Mesendoderm (in vitro differentiated cells): ENCODE measurements around the gene NR5A2.

Experiments used
- DNase-seq: peaks from one replicate; pipeline ENCODE4 v3.0.0; 2013
- H2AK5ac ChIP-seq: 2 replicates; pipeline ENCODE4 v1.6.1; 2013; ENCODE audit warnings: low read length, inconsistent platforms
- H2BK120ac ChIP-seq: 2 replicates; pipeline ENCODE4 v1.6.1; 2013; ENCODE audit warnings: low read depth, mild to moderate bottlenecking, low read length, moderate library complexity, mixed read lengths
- H2BK15ac ChIP-seq: replicated peaks from 2 replicates; pipeline ENCODE4 v1.6.1; 2013; ENCODE audit warnings: low read depth, mild to moderate bottlenecking, moderate library complexity
- H2BK5ac ChIP-seq: 2 replicates; pipeline ENCODE4 v1.6.1; 2013; ENCODE audit warnings: low read length, inconsistent platforms
- H3K18ac ChIP-seq: 2 replicates; pipeline ENCODE4 v1.6.1; 2013; ENCODE audit warnings: mild to moderate bottlenecking, low read length, mixed read lengths
- H3K23ac ChIP-seq: one replicate; pipeline ENCODE4 v1.6.1; 2013; ENCODE audit warnings: low read length
- H3K27ac ChIP-seq: 2 replicates; pipeline ENCODE4 v1.5.1; 2013; ENCODE audit warnings: low read depth, mild to moderate bottlenecking, inconsistent platforms, low read length, moderate library complexity
- H3K27me3 ChIP-seq: 2 replicates; pipeline ENCODE4 v1.6.1; 2013; ENCODE audit warnings: low read length, control low read depth, mild to moderate bottlenecking, inconsistent platforms; ENCODE audit not compliant: insufficient read depth, poor library complexity
- H3K36me3 ChIP-seq: 2 replicates; pipeline ENCODE4 v1.6.1; 2013; ENCODE audit warnings: low read length, inconsistent platforms; ENCODE audit not compliant: control insufficient read depth, insufficient read depth
- H3K4ac ChIP-seq: one replicate; pipeline ENCODE4 v1.6.1; 2013; ENCODE audit warnings: low read depth, mild to moderate bottlenecking, low read length, moderate library complexity
- H3K4me1 ChIP-seq: 2 replicates; pipeline ENCODE4 v1.6.1; 2013; ENCODE audit warnings: low read depth, low read length, inconsistent platforms; ENCODE audit not compliant: control insufficient read depth
- H3K4me2 ChIP-seq: 2 replicates; pipeline ENCODE4 v1.6.1; 2013; ENCODE audit warnings: low read length
- H3K4me3 ChIP-seq: 2 replicates; pipeline ENCODE4 v1.5.1; 2013; ENCODE audit warnings: mild to moderate bottlenecking, low read length
- H3K56ac ChIP-seq: one replicate; pipeline ENCODE4 v1.6.1; 2013; ENCODE audit warnings: low read length
- H3K79me1 ChIP-seq: 2 replicates; pipeline ENCODE4 v1.6.1; 2013; ENCODE audit warnings: low read length, inconsistent platforms
- H3K79me2 ChIP-seq: 2 replicates; pipeline ENCODE4 v1.6.1; 2013; ENCODE audit warnings: mild to moderate bottlenecking, low read length; ENCODE audit not compliant: control insufficient read depth, insufficient read depth
- H3K9ac ChIP-seq: 2 replicates; pipeline ENCODE4 v1.6.1; 2013; ENCODE audit warnings: low read length, inconsistent platforms
- H4K5ac ChIP-seq: one replicate; pipeline ENCODE4 v1.6.1; 2013; ENCODE audit warnings: low read length
- H4K8ac ChIP-seq: one replicate; pipeline ENCODE4 v1.6.1; 2013; ENCODE audit warnings: low read depth, mild to moderate bottlenecking, control low read depth, low read length, moderate library complexity
- WGBS: extraction: QIAGEN DNeasy Blood & Tissue Kit; methylation state at CpG from one replicate; pipeline ENCODE4 v1.1.7; 2013; ENCODE audit warnings: low lambda C conversion rate, missing lambda C conversion rate; ENCODE audit not compliant: insufficient coverage; ENCODE audit errors: extremely low coverage; 5-methylcytosine and 5-hydroxymethylcytosine counted together

The NR5A2 gene

GRCh38 chr1:200022239-200022804 is 5.2 kb upstream of the NR5A2 start:
- no peak overlapping the region for H2BK120ac ChIP-seq
- no peaks in the 10 kb centered on the region for H3K36me3 ChIP-seq
- no peak overlapping the region for H3K9ac ChIP-seq
- no peaks in the 10 kb centered on the region for H3K79me2 ChIP-seq
- no peak overlapping the region for H3K18ac ChIP-seq
- H3K4me1 ChIP-seq = no peaks in the 10 kb centered on the region
- H2BK5ac ChIP-seq = no peak overlapping the region
- H3K27me3 ChIP-seq = no peaks in the 10 kb centered on the region
- no peak overlapping the region for H3K4me3 ChIP-seq
- H4K8ac ChIP-seq = no peak overlapping the region
- no CpG with 5 or more reads among the region's 4 CpGs for WGBS
- no peak overlapping the region for H2AK5ac ChIP-seq
- H4K5ac ChIP-seq = no peak overlapping the region
- H3K4ac ChIP-seq = no peak overlapping the region
- H3K4me2 ChIP-seq = no peak overlapping the region
- no peaks in the 10 kb centered on the region for H3K79me1 ChIP-seq
- H3K23ac ChIP-seq = no peak overlapping the region
- no peak overlapping the region for H2BK15ac ChIP-seq
- DNase-seq = no peak
- H3K56ac ChIP-seq = no peak overlapping the region
- H3K27ac ChIP-seq = no peak overlapping the region

- DNase-seq = peak; percentile 30
- H2BK15ac ChIP-seq = no peak overlapping the region
- no peaks in the 10 kb centered on the region for H3K4me1 ChIP-seq
- H4K5ac ChIP-seq = no peak overlapping the region
- peaks cover 13% of the 10 kb centered on the region for H3K27me3 ChIP-seq
- no peaks in the 10 kb centered on the region for H3K79me1 ChIP-seq
- H3K18ac ChIP-seq = no peak overlapping the region
- H2BK5ac ChIP-seq = no peak overlapping the region
- no peak overlapping the region for H3K4ac ChIP-seq
- H3K9ac ChIP-seq = peak overlapping the region; percentile 50
- peak overlapping the region; percentile 68 for H3K56ac ChIP-seq
- H3K27ac ChIP-seq = no peak overlapping the region
- H3K36me3 ChIP-seq = no peaks in the 10 kb centered on the region
- no peaks in the 10 kb centered on the region for H3K79me2 ChIP-seq
- no CpG with 5 or more reads among the region's 2 CpGs for WGBS
- H4K8ac ChIP-seq = no peak overlapping the region
- H3K23ac ChIP-seq = no peak overlapping the region
- peak overlapping the region; percentile 76 for H3K4me2 ChIP-seq
- no peak overlapping the region for H2AK5ac ChIP-seq
- H2BK120ac ChIP-seq = no peak overlapping the region
- H3K4me3 ChIP-seq = peak overlapping the region; percentile 41
Measured at GRCh38 chr1:200028586-200029034, 1.1 kb downstream of the NR5A2 start.

DNA sequence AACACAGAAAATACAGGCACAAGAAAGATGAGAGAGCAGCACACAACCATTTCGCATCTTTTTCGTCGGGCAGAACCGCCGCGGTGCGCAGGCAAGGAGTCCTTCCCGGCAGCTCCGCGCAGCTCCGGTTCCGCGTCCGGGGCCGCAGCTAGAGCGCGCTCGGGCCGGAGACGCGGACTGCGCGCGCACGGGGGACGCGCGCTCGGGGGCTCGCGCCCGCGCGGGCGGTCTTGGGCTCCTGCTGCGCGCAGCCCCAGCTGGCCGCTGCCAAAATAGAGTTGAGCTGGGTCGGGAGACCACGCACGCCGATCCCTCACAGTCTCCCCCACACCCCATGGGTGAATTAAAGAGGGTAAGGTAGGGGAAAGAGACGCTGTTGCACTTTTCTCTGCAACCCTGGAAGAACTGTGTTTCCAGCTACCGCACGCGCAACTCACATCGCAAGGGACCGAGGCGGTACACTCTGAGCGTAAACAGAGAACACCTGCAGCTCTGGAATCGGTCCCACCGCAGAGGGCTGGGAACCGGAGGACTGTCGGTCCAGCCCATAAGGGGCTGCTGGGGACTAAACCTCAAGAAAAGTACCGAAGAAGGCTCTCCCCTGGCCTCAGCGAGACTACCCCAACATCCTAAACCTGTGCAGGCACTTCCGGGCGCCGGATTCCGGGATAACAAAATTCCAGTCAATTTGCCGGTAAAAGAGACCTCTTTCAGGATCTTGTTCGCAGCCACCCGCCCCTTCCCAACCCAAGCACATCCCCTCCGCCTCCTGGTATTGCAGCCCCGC is 1.7 kb downstream of the NR5A2 start:
- Histone ChIP-seq H3K27ac (no peak overlapping the region), H2AK5ac (no peak overlapping the region), H3K18ac (no peak overlapping the region), H3K36me3 (no peaks in the 10 kb centered on the region), H3K4me1 (peaks cover 2% of the 10 kb centered on the region), H3K56ac (peak overlapping the region; percentile 78), H3K79me1 (no peaks in the 10 kb centered on the region), H3K4ac (no peak overlapping the region), H2BK120ac (no peak overlapping the region), H3K27me3 (peaks cover 19% of the 10 kb centered on the region), H3K4me3 (peak overlapping the region; percentile 53), H2BK5ac (no peak overlapping the region), H4K8ac (no peak overlapping the region), H3K4me2 (peak overlapping the region; percentile 80), H2BK15ac (no peak overlapping the region), H3K23ac (no peak overlapping the region), H3K79me2 (no peaks in the 10 kb centered on the region), H3K9ac (peak overlapping the region; percentile 50), H4K5ac (no peak overlapping the region)
- peak; percentile 47 for DNase-seq
- WGBS = no CpG with 5 or more reads among the region's 65 CpGs

DNA sequence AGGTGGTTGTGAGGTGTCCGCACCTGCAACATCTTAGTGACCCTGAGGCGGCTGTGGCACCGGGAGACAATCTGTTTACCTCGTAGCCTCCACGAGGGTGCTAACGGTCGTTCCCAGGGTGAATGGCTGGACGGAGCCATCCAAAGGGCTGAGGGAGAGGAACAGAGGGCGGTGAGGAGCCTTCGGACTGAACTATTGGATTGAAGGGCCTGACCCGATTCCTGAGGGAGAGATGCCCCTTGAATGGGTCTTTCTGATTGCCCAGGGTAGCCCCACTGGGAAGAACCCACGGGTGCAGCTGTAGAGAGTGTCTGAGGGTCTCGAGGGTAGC is 2.3 kb downstream of the NR5A2 start:
- no peak overlapping the region for H4K5ac ChIP-seq
- H3K9ac ChIP-seq = no peak overlapping the region
- WGBS = no CpG with 5 or more reads among the region's 13 CpGs
- H2BK15ac ChIP-seq = no peak overlapping the region
- H2AK5ac ChIP-seq = no peak overlapping the region
- H3K36me3 ChIP-seq = no peaks in the 10 kb centered on the region
- peak overlapping the region; percentile 80 for H3K4me2 ChIP-seq
- no peaks in the 10 kb centered on the region for H3K79me1 ChIP-seq
- H4K8ac ChIP-seq = no peak overlapping the region
- no peak overlapping the region for H3K4ac ChIP-seq
- H3K27me3 ChIP-seq = peaks cover 19% of the 10 kb centered on the region
- H2BK120ac ChIP-seq = no peak overlapping the region
- no peak overlapping the region for H3K56ac ChIP-seq
- H3K4me1 ChIP-seq = peaks cover 2% of the 10 kb centered on the region
- H3K4me3 ChIP-seq = no peak overlapping the region
- no peaks in the 10 kb centered on the region for H3K79me2 ChIP-seq
- H3K18ac ChIP-seq = no peak overlapping the region
- no peak overlapping the region for H2BK5ac ChIP-seq
- no peak overlapping the region for H3K27ac ChIP-seq
- no peak for DNase-seq
- no peak overlapping the region for H3K23ac ChIP-seq

DNA sequence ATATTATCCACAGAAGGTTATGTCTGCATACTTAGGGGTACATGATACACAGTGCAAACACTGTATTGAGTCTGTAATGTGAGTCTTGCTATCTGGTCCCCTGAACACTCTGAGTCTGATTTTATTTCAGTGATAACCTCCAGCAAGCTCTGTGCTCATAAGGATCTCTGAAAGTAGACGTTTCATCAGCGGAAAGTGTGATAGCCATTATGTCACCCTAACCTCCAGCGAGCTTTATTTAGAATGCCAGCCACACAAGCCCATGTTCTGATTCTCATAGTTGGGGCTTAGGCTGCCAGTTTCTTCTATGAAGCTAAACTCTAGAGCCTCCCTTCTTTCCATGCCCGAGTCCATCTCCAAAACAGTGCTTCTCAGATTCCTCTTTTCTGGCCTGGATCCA is 3.3 kb downstream of the NR5A2 start:
- H3K23ac ChIP-seq = no peak overlapping the region
- H4K8ac ChIP-seq = no peak overlapping the region
- H3K36me3 ChIP-seq = no peaks in the 10 kb centered on the region
- whole genome bisulfite sequencing = no CpG with 5 or more reads among the region's 4 CpGs
- H3K9ac ChIP-seq = no peak overlapping the region
- H3K27me3 ChIP-seq = peaks cover 28% of the 10 kb centered on the region
- H3K4ac ChIP-seq = no peak overlapping the region
- no peak overlapping the region for H2BK5ac ChIP-seq
- H2BK120ac ChIP-seq = no peak overlapping the region
- H4K5ac ChIP-seq = no peak overlapping the region
- peaks cover 2% of the 10 kb centered on the region for H3K4me1 ChIP-seq
- H3K4me2 ChIP-seq = no peak overlapping the region
- no peak overlapping the region for H3K56ac ChIP-seq
- no peak overlapping the region for H3K18ac ChIP-seq
- H3K79me2 ChIP-seq = no peaks in the 10 kb centered on the region
- H3K27ac ChIP-seq = no peak overlapping the region
- H3K79me1 ChIP-seq = no peaks in the 10 kb centered on the region
- no peak overlapping the region for H2AK5ac ChIP-seq
- no peak for DNase-seq
- H2BK15ac ChIP-seq = no peak overlapping the region
- H3K4me3 ChIP-seq = no peak overlapping the region
